Astrocyte of the spinal cord (primary cell): ENCODE data around the gene RREB1.

Experiments
- DNase-seq: peaks from one replicate; pipeline ENCODE4 v3.0.0; 2011; ENCODE audit warnings: low read depth, low spot score
- H3K4me3 ChIP-seq: 2 replicates; pipeline ENCODE4 v1.5.1; 2011; ENCODE audit warnings: low read depth, mild to moderate bottlenecking, low read length, moderate library complexity
- in situ Hi-C: cut with HindIII; loops from 2 replicates; pipeline ENCODE4 v1.10.0; 2017; ENCODE audit warnings: low sequenced_read_pairs
- TF ChIP-seq, protein P1 (sequence below): IDR thresholded peaks from 2 replicates; pipeline ENCODE4 v1.5.1; 2012; ENCODE audit warnings: low read depth, mild to moderate bottlenecking, low read length, inconsistent platforms

Gene RREB1

DNA sequence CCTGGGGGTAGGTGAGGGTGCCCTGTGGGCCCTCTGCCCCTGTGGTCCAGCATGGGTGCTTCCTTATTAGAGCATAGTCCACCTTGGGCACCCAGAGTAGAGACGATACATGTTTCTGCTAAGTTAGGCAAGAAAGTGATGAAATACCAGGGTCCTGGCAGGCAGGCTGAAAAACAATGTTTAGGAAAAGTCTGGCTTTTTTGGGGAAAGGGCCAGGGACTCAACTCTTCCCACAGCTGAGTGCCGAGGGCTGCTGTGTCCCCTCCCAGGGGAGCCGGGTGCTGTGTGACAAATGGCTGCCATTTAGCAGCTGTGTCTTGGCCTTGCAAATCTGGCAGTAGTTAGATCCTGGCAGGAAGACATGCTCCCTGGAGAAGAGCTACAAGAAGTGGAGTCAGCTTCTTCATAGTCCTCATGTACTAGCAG, 61.5 kb downstream of the RREB1 start:
- DNase-seq, result no peak
- H3K4me3 ChIP-seq, result no peak overlapping the region
- TF ChIP-seq, protein P1, sequence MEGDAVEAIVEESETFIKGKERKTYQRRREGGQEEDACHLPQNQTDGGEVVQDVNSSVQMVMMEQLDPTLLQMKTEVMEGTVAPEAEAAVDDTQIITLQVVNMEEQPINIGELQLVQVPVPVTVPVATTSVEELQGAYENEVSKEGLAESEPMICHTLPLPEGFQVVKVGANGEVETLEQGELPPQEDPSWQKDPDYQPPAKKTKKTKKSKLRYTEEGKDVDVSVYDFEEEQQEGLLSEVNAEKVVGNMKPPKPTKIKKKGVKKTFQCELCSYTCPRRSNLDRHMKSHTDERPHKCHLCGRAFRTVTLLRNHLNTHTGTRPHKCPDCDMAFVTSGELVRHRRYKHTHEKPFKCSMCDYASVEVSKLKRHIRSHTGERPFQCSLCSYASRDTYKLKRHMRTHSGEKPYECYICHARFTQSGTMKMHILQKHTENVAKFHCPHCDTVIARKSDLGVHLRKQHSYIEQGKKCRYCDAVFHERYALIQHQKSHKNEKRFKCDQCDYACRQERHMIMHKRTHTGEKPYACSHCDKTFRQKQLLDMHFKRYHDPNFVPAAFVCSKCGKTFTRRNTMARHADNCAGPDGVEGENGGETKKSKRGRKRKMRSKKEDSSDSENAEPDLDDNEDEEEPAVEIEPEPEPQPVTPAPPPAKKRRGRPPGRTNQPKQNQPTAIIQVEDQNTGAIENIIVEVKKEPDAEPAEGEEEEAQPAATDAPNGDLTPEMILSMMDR, result no peak
- in situ Hi-C loops, result no loop called here

- DNase-seq, result no peak
- in situ Hi-C loops, result no loop called here
- H3K4me3 ChIP-seq, result no peak overlapping the region
- TF ChIP-seq, protein P1, result no peak
Measured at GRCh38 chr6:7170117-7170732, 62.5 kb downstream of the RREB1 start.

DNA sequence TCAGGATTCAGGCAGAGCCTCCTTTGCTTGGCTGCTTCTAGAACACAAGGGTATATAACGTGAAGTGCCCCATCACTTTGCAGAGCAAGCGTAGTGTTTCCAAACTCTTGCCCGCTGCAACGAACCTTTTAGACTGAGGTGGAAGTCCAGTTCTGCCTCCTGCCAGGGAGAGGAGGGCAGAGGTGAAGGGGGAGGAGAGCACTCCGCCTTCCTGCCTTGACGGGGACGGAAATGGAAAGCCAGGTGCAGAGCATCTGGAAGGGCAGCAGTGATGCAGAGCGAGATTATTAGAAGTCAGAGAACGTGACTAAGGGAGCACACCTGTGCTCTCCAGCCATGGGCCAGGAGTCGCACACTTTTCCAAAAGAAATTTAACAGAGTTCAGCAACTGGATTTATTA, 63.4 kb downstream of the RREB1 start:
- H3K4me3 ChIP-seq, result no peak overlapping the region
- TF ChIP-seq, protein P1, result no peak
- in situ Hi-C loops, result no loop called here
- no peak for DNase-seq

- in situ Hi-C loops, result no loop called here
- H3K4me3 ChIP-seq, result no peak overlapping the region
- TF ChIP-seq, protein P1, result no peak
- no peak for DNase-seq
Measured at GRCh38 chr6:7171733-7172132, 64.0 kb downstream of the RREB1 start.

DNA sequence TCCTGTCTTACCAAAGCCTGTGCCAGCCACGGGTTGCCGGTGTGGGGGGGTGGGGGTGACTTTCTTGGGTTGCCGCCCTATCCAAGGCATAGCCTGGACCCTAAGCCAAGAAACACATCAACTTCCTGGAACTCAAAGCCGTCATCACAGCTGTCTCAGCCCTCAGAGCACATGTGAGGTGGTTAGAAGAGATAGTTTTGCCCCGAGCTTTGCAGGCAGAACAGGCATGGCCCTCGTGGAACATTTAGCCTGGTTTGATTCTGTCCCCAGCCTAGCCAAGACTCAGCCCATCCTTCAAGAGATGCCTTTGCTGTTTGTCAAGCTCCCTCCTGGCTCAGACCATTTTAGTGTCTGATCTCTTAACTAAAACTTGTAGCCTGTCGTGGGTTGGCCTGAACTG, 64.9 kb downstream of the RREB1 start:
- no peak overlapping the region for H3K4me3 ChIP-seq
- DNase-seq, result peak; percentile 80
- TF ChIP-seq, protein P1, result no peak
- in situ Hi-C loops, result no loop called here

- DNase-seq, result no peak
- in situ Hi-C loops, result no loop called here
- no peak overlapping the region for H3K4me3 ChIP-seq
- TF ChIP-seq, protein P1, result no peak
Measured at GRCh38 chr6:7173843-7174503, 66.2 kb downstream of the RREB1 start.
